Endodermal cell (in vitro differentiated cells): ENCODE results near the gene AP5M1. TPM values are rescaled to one million over a fixed set of nuclear protein-coding genes. Genes with fewer than 3 reads are reported as not detected.
A peak's percentile ranks its signal among the peaks of the same experiment; 100 is the strongest.

ENCODE experiments used
- DNase-seq: peaks from one replicate; pipeline ENCODE4 v3.0.0-alpha.2; 2017
- H3K27ac ChIP-seq: 2 replicates; pipeline ENCODE4 v1.5.1; 2013; ENCODE audit warnings: mild to moderate bottlenecking, low read depth, low read length, moderate library complexity
- H3K27me3 ChIP-seq: 2 replicates; pipeline ENCODE4 v1.6.1; 2013; ENCODE audit warnings: mild to moderate bottlenecking, low read length, moderate library complexity; ENCODE audit not compliant: insufficient read depth, control insufficient read depth, poor library complexity, severe bottlenecking
- H3K36me3 ChIP-seq: 2 replicates; pipeline ENCODE4 v1.7.0; 2013; ENCODE audit warnings: mild to moderate bottlenecking, low read length, moderate library complexity; ENCODE audit not compliant: control insufficient read depth, insufficient read depth
- H3K4me1 ChIP-seq: one replicate; pipeline ENCODE4 v1.7.0; 2013; ENCODE audit warnings: low read length; ENCODE audit not compliant: control insufficient read depth, insufficient read depth
- H3K4me3 ChIP-seq: 2 replicates; pipeline ENCODE4 v1.5.1; 2013; ENCODE audit warnings: mild to moderate bottlenecking, low read length, moderate library complexity
- H3K9ac ChIP-seq: 2 replicates; pipeline ENCODE4 v1.6.1; 2013; ENCODE audit warnings: mild to moderate bottlenecking, low read length, moderate library complexity; ENCODE audit not compliant: poor library complexity, severe bottlenecking; ENCODE audit errors: extremely low read depth
- H3K9me3 ChIP-seq: 2 replicates; pipeline ENCODE4 v1.6.1; 2013; ENCODE audit warnings: mild to moderate bottlenecking, low read length, moderate library complexity; ENCODE audit not compliant: control insufficient read depth
- H3K27ac Mint-ChIP-seq: 2 replicates; pipeline ENCODE4 v1.8.0; 2020; ENCODE audit warnings: mixed read lengths
- H3K27me3 Mint-ChIP-seq: 2 replicates; pipeline ENCODE4 v1.8.0; 2021; ENCODE audit warnings: mild to moderate bottlenecking, mixed read lengths; ENCODE audit not compliant: insufficient read depth
- H3K36me3 Mint-ChIP-seq: 2 replicates; pipeline ENCODE4 v1.8.0; 2020; ENCODE audit warnings: low read depth, mixed read lengths
- H3K4me1 Mint-ChIP-seq: 2 replicates; pipeline ENCODE4 v1.8.0; 2020; ENCODE audit warnings: mixed read lengths
- H3K4me3 Mint-ChIP-seq: 2 replicates; pipeline ENCODE4 v1.8.0; 2020; ENCODE audit warnings: mild to moderate bottlenecking, moderate library complexity, mixed read lengths
- H3K9me3 Mint-ChIP-seq: 2 replicates; pipeline ENCODE4 v1.8.0; 2020; ENCODE audit warnings: mild to moderate bottlenecking, mixed read lengths
- WGBS, 2 experiments: methylation state at CpG; one replicate each; pipeline versions ENCODE4 v1.1.5 to v1.1.7; 2013; ENCODE audit warnings: missing lambda C conversion rate in 2 of 2, mixed read lengths in 1 of 2; ENCODE audit not compliant: insufficient coverage in 1 of 2, insufficient read length in 1 of 2; 5-methylcytosine and 5-hydroxymethylcytosine counted together
- total RNA-seq, 2 donors: library from RNA; stranded (reverse); fragmentation: NEBNext Ultra II Directional in 1 of 2; extraction: Animal tissue kit (Norgen Biotek cat#: 25700) in 1 of 2; gene quantifications; 2 replicates in 1 of 2; 3 replicates in 1 of 2; pipeline ENCODE4 v1.2.1, GENCODE V29; 2021
- TF ChIP-seq, protein P1 (sequence below): fragments of 200-600 bp; sonication (generic); conservative IDR thresholded peaks from 2 replicates; pipeline ENCODE4 v1.5.0; 2021; ENCODE audit warnings: antibody characterized with exemption, mild to moderate bottlenecking

The AP5M1 gene
- total RNA-seq, 2 donors from 2014 or later = 53.9 to 58.4 TPM

DNA sequence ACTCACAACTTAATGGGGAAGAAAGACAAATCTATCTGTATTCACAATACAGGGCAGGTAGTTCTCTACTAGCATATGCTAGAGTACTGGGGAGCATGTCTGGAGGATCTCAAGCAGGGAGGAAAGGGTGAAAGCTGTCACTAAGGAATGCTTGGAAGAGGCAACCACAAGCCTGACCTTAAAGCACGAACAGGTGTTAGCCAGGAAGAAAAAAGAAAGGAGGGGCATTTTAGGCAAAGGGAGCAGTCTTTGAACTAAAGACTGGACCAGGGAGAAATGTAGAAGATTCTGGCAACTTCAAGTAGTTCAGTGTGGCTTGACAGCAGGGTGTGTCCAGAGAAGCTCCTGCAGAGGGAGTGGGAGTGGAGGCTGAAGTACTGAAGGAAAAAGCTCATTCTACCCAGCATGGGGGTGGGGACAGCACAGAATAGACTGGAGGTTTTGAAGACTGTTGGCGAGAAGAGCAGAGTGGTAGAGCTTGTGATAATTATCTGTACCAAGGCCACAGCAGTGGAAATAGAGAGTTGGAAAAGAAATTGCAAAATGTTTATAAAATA is 50.9 kb downstream of the AP5M1 start:
- H3K9ac ChIP-seq = no peak overlapping the region
- no peak overlapping the region for H3K4me3 Mint-ChIP-seq
- H3K27ac Mint-ChIP-seq = no peak overlapping the region
- 77 to 82% methylated on average over 2 of the region's 2 CpGs for WGBS, 2 experiments
- no peaks in the 10 kb centered on the region for H3K27me3 ChIP-seq
- H3K9me3 ChIP-seq = no peaks in the 10 kb centered on the region
- H3K27me3 Mint-ChIP-seq = no peaks in the 10 kb centered on the region
- no peak overlapping the region for H3K27ac ChIP-seq
- no peaks in the 10 kb centered on the region for H3K36me3 Mint-ChIP-seq
- TF ChIP-seq, protein P1, sequence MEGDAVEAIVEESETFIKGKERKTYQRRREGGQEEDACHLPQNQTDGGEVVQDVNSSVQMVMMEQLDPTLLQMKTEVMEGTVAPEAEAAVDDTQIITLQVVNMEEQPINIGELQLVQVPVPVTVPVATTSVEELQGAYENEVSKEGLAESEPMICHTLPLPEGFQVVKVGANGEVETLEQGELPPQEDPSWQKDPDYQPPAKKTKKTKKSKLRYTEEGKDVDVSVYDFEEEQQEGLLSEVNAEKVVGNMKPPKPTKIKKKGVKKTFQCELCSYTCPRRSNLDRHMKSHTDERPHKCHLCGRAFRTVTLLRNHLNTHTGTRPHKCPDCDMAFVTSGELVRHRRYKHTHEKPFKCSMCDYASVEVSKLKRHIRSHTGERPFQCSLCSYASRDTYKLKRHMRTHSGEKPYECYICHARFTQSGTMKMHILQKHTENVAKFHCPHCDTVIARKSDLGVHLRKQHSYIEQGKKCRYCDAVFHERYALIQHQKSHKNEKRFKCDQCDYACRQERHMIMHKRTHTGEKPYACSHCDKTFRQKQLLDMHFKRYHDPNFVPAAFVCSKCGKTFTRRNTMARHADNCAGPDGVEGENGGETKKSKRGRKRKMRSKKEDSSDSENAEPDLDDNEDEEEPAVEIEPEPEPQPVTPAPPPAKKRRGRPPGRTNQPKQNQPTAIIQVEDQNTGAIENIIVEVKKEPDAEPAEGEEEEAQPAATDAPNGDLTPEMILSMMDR = peak; percentile 27
- no peaks in the 10 kb centered on the region for H3K4me1 Mint-ChIP-seq
- no peaks in the 10 kb centered on the region for H3K9me3 Mint-ChIP-seq
- no peaks in the 10 kb centered on the region for H3K4me1 ChIP-seq
- no peak overlapping the region for H3K4me3 ChIP-seq
- no peaks in the 10 kb centered on the region for H3K36me3 ChIP-seq
- DNase-seq = no peak

DNA sequence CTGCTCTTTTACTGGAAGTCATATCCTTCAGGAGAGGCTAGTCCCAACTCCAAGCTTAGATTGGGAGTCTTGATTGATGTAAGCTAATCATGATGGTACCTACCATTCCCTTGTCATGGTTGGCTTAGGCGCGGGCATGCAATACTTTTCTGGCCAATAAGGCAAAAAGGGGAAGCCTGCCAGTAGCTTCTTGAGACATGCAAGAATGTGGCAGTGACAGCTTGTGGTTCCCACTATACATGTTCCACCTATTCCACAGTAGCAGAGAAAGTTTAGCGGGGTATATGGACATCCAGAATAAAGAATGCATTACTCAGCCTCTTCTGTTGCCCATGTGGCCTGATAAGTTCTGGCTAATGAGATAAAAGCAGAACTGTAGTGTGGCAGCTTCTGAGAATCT is 55.0 kb downstream of the AP5M1 start:
- Mint-ChIP-seq H3K36me3 (no peaks in the 10 kb centered on the region), H3K27me3 (no peaks in the 10 kb centered on the region), H3K27ac (no peak overlapping the region), H3K4me1 (no peaks in the 10 kb centered on the region), H3K4me3 (no peak overlapping the region), H3K9me3 (peaks cover 4% of the 10 kb centered on the region)
- H3K4me3 ChIP-seq = no peak overlapping the region
- TF ChIP-seq, protein P1 = no peak
- WGBS, 2 experiments = 91% methylated on average over 3 of the region's 3 CpGs; no CpG with 5 or more reads in 1 of the 2 experiments
- DNase-seq = no peak
- no peak overlapping the region for H3K9ac ChIP-seq
- no peaks in the 10 kb centered on the region for H3K4me1 ChIP-seq
- H3K27ac ChIP-seq = no peak overlapping the region
- H3K36me3 ChIP-seq = no peaks in the 10 kb centered on the region
- no peaks in the 10 kb centered on the region for H3K27me3 ChIP-seq
- H3K9me3 ChIP-seq = peaks cover 6% of the 10 kb centered on the region

DNA sequence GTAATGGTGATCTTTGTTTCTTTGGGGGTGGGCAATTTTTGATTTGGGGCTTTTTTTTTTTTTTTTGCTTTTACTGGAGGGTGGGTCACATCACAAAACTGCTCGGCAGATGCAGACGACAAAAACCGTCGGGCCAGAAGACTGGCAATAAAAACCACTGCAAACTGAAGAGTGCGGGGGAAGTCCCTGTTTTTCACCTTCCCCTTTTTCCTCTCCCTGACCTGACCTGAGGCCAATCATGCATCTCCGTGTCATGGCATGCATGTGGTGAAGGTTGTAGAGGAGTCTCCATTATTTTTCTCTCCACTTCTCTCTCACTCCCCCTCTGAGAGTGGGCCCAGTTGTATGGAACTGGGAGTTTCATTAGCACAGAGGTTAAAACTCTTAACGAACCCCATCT is 57.5 kb downstream of the AP5M1 start:
- 93% methylated on average over 3 to 6 of the region's 7 CpGs for WGBS, 2 experiments
- H3K4me1 Mint-ChIP-seq = no peaks in the 10 kb centered on the region

More for the DNA sequence above, 57.5 kb downstream of the AP5M1 start:
- H3K9ac ChIP-seq = no peak overlapping the region
- no peak overlapping the region for H3K4me3 ChIP-seq
- no peaks in the 10 kb centered on the region for H3K27me3 ChIP-seq
- H3K27ac ChIP-seq = no peak overlapping the region
- Mint-ChIP-seq H3K4me3 (no peak overlapping the region), H3K36me3 (no peaks in the 10 kb centered on the region), H3K9me3 (peaks cover 8% of the 10 kb centered on the region), H3K27me3 (no peaks in the 10 kb centered on the region), H3K27ac (no peak overlapping the region)
- DNase-seq = no peak
- H3K4me1 ChIP-seq = no peaks in the 10 kb centered on the region
- H3K9me3 ChIP-seq = peaks cover 6% of the 10 kb centered on the region
- TF ChIP-seq, protein P1 = no peak
- no peaks in the 10 kb centered on the region for H3K36me3 ChIP-seq
